NCI-H2227 (cell line): ENCODE results near the gene MORC1.
"Not testable (repeated sequence)": the region's sequence is repeated elsewhere in the genome, so short reads cannot be mapped to it uniquely, and the experiment has no call there.

ENCODE experiments used
- DNase-seq: peaks from one replicate; lab custom pipeline; 2025; ENCODE audit not compliant: unreplicated experiment; lab: John Stamatoyannopoulos, UW

MORC1 gene, protein sequence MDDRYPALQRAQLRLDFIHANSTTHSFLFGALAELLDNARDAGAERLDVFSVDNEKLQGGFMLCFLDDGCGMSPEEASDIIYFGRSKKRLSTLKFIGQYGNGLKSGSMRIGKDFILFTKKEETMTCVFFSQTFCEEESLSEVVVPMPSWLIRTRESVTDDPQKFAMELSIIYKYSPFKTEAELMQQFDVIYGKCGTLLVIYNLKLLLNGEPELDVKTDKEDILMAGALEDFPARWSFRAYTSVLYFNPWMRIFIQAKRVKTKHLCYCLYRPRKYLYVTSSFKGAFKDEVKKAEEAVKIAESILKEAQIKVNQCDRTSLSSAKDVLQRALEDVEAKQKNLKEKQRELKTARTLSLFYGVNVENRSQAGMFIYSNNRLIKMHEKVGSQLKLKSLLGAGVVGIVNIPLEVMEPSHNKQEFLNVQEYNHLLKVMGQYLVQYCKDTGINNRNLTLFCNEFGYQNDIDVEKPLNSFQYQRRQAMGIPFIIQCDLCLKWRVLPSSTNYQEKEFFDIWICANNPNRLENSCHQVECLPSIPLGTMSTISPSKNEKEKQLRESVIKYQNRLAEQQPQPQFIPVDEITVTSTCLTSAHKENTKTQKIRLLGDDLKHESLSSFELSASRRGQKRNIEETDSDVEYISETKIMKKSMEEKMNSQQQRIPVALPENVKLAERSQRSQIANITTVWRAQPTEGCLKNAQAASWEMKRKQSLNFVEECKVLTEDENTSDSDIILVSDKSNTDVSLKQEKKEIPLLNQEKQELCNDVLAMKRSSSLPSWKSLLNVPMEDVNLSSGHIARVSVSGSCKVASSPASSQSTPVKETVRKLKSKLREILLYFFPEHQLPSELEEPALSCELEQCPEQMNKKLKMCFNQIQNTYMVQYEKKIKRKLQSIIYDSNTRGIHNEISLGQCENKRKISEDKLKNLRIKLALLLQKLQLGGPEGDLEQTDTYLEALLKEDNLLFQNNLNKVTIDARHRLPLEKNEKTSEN

DNA sequence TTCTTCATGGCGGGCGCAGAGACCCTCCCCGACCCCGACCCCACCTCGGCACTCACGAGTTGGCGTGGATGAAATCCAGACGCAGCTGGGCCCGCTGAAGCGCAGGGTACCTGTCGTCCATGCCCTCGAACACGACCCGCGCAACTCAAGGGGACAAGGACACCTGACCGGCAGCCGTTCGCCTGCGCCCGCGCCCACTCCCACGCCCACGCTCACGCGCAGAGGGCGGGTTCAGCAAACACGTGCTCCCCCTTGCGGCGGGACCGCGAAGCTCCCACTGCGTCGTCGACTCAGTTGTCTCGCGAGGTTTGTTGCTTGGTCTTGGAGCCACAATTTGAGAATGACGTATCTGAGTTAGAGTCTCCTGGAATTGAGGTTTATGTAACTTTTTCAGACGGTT is at the start of gene MORC1:
TSS of gene MORC1 (minus strand) at position 196 of the 400 bp plus-strand sequence. CDS start at position 121, 75 bp downstream.
- no peak for DNase-seq

- no peak for DNase-seq
Measured at GRCh38 chr3:109165905-109166304, 48.0 kb upstream of the MORC1 start.

DNA sequence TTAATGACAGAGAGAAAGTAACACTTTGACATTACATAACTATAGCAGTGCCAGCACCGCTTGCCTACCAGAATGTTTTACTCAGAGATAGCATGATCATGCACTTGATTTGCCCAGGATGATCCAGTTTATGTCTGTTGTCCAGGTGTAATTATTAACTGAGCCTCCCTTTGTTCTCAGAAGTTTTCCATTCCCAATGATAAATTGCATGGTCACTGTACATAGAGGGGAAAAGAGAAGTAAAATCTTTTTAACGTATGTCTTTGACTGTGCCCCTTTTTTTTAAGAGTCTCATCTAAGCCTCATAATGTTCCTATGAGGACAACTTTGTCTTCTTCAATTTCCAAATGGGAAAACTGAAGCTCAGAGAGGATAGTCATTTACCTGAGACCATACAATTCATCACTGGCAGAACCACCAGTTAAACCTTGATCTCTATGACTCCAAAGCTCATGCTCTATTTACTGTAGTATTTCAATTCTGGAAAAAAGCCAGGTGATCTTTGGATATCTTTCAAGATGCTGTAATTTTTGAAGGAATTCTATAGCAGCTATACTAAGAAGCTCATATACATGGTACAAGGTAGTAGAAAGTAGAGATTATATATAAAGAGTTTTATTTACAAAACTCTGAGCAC is 43.7 kb upstream of the MORC1 start:
- DNase-seq, result no peak

DNA sequence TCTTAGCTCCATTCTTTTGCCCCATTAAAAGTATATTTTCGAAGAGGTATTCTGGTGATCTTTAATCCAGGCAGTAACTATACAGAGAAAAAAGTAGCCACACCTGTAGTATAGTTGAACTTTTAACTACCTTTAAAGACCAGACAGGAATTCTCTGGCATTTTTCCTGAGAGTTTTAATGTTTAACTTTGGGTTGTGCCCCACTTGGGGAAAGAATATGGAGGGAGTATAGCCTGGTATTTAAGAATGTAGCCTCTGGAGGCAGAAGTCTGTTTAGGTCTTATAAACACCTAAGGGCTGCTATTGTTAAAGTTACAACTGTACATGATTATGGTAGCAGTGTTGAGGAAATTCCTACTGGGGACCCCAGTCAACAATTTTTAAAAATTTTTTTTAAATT is 37.9 kb upstream of the MORC1 start:
- DNase-seq, result no peak

DNA sequence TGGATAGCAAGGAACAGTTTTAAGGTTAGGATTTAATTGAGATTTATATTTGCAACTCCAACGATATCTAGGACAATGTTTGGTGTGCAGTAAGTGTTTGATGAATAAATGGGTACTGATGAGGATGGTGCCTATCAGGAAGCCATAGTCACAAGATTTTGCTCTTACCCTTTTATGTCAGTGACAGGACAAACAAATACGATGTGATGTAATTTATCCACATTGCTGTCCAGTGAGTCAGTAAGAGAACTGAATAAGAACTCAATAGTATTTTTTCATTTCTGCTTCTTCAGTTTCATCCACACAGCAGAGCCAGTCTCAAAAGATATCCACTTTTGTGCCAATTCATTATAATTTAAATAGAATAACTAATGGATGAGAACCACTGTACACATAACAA is 37.0 kb upstream of the MORC1 start:
- no peak for DNase-seq

GRCh38 chr3:109152320-109152719 is 34.4 kb upstream of the MORC1 start:
- no peak for DNase-seq

GRCh38 chr3:109149078-109149477 is 31.1 kb upstream of the MORC1 start:
- no peak for DNase-seq

- DNase-seq, result no peak
Measured at GRCh38 chr3:109143646-109144045, 25.7 kb upstream of the MORC1 start.

- DNase-seq, result no peak
Measured at GRCh38 chr3:109140318-109140717, 22.4 kb upstream of the MORC1 start.

DNA sequence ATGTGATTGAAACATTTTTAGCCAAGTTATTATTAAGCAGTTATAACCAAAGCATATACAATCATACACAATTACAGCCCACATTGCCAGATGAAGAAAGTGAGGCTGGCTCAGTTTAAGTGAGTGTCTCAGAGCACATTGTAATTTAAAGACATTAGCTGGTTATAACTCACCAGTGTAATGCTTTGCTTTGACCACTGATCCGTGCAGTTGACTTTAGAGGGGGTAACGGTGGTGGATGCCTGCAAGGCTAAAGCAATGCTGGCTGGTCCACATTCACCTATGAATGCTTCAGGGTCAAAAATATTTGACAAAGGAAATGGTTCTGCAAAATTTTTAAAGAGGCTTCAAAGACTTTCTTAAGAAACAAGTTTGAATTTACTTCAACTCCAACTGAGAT is 19.8 kb upstream of the MORC1 start:
- no peak for DNase-seq

GRCh38 chr3:109136523-109136922 is 18.6 kb upstream of the MORC1 start, which contains the start of gene C3orf85:
C3orf85 (plus strand) TSS chr3:109136719; CDS start chr3:109136848, 129 bp downstream.
- DNase-seq, result no peak

DNA sequence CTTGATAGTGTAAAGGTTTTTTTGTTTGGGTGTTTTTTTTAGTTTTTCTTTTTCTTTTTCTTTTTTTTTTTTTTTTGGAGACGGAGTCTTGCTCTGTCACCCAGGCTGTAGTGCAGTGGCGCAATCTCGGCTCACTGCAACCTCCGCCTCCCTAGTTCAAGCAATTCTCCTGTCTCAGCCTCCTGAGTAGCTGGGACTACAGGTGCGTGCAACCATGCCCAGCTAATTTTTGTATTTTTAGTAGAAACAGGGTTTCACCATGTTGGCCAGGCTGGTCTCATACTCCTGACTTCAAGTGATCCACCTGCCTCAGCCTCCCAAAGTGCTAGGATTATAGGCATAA is 15.5 kb upstream of the MORC1 start:
- DNase-seq, result not testable (repeated sequence)

GRCh38 chr3:109132801-109133473 is 15.0 kb upstream of the MORC1 start:
- DNase-seq, result no peak

DNA sequence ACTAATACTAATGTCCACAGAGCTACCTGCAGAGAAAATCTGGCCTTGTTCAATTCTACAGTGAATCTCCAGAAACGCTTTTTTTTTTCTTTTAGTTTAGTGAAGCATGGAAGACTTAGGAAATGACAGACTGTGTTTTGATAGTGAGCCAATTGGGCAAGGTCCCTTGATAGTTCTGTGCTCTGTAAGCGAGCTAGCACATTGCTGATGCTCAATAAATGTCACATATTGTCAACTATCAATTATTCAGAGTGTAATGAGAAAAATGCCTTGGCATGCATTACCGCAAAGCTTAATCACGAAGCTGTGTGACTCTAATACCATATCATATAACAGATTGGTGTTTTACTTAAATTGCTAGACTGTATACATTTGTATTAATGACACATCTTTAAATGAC is 13.3 kb upstream of the MORC1 start:
- no peak for DNase-seq

DNA sequence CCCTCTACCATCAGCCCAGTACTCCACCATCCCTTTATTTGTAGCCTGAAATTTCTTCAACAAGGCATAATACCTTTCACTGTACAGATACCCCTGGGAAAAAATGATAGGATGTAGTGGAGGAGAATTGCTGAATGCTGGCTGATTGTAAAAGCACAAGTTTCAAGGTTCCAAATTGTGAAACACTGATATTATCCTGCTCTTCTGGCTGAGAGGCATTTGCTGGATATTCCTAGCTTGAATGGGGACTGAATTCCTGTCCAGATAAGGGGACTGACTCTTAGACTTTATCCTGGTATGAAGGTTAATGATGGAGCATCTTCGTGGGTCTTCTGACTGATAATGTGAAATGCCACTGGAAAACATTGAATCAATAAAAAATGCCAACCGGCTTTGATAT is 9.6 kb upstream of the MORC1 start:
- DNase-seq, result no peak

DNA sequence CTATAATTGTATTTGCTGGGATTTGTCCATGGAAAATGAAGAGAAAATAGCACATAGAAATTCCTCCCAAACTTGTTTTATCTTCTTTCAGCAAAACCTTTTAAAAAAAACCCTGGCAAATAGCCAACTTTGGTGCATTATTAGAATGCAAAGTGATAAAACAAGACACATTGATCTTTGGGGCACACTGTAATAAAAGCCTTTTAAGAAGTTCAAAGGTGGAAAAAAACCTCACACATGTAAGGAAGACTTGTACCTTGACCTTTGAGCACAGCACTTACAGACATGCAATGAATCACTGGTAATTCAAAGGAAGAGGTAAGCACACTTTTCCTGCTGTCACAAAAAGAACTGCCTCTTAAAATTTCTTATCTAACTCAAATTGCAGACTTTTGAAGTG is 8.0 kb upstream of the MORC1 start:
- no peak for DNase-seq

DNA sequence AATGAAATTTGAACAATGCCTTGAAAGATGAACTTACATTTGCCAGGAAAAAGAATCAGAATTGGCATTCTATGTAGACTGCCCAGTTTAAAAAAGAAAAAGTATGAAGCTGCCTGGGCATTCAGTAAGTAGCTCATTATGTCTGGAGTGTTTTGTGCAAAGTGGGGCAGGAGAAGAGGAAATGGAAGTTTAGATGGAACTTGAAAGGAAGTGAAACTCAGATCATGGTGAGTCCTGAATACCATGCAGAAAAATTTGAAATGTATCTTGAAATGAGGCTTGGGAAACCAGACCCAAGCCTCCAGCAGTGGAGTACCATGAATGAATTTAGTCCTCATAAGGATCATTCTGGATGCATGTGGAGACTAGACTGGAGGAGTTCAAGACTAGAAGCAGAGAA is 4.8 kb upstream of the MORC1 start:
- DNase-seq, result no peak

- DNase-seq, result no peak
Measured at GRCh38 chr3:109118584-109118983, 650 bp upstream of the MORC1 start.

GRCh38 chr3:109116031-109116430 is 1.9 kb downstream of the MORC1 start:
- no peak for DNase-seq

DNA sequence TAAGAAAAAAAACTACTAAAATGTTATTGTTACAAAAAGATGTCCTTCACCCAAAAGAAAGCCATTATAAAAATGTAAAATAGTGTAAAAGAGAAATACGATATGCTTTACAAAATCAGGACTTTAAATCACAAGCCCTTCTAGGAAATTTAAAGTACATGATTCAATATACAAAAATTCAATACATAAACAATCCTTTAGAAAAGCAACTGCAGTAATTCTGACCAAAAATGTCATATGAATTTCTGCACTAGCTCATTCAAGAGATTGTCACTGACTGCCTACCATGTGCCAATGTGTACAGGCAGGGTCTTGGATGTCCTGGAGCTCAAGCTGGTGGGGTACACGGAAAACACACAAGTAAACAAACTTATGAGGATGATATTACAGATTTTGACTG is 2.5 kb downstream of the MORC1 start:
- no peak for DNase-seq

- DNase-seq, result no peak
Measured at GRCh38 chr3:109114746-109115145, 3.2 kb downstream of the MORC1 start.
